PC-3 (cell line): ENCODE measurements around the gene LY86.

ENCODE experiments used
- CTCF ChIP-seq: fragments of 300-600 bp; sonication (generic); conservative IDR thresholded peaks from 2 replicates; pipeline ENCODE4 v1.5.1; 2017; ENCODE audit warnings: antibody characterized with exemption, low read depth, mild to moderate bottlenecking, low read length
- EZH2 ChIP-seq: fragments of 300-600 bp; sonication (generic); IDR thresholded peaks from one replicate; pipeline ENCODE4 v1.6.1; 2017; ENCODE audit warnings: antibody characterized with exemption, mild to moderate bottlenecking, low read length; ENCODE audit not compliant: unreplicated experiment

DNA sequence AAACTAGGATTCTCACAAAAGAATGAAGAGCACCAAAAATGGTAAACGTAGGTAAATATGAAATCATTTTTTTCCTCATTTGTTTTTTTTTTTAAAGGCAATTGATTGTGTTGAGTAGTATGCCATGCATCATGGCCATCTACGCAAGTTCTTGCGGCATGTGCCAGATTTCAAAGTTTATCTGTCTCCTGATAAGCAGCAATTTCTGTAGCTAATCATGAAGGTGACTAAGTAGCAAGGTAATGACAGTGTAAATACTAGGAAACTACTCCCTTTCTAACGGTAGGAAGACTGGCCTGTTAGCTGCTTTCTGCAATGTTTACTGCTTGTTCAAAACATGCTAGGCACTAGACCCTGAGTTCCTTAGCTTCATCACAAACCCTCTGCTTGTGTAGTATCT is 13.4 kb upstream of the LY86 start:
- TF ChIP-seq CTCF (no peak), EZH2 (no peak)
